ENCODE measurements around the gene TSTD2.

The TSTD2 gene

GRCh38 chr9:97632985-97633858 is at the start of gene TSTD2, which contains the start of gene NCBP1:
TSS of gene TSTD2 (minus strand) at chr9:97633368. CDS start at chr9:97627562, 5,806 bp downstream.
TSS of gene NCBP1 (plus strand) at chr9:97633821. CDS start at chr9:97633882, 61 bp downstream.
- peak; percentile 90 to 93 for ATAC-seq

- ATAC-seq: no peak
Measured at GRCh38 chr9:97682242-97682641, 49.1 kb upstream of the TSTD2 start.

GRCh38 chr9:97675655-97676054 is 42.5 kb upstream of the TSTD2 start:
- peak in 1 of 2 donors; percentile 49 for ATAC-seq

- ATAC-seq: no peak
Measured at GRCh38 chr9:97673922-97674321, 40.8 kb upstream of the TSTD2 start.

GRCh38 chr9:97672403-97672802 is 39.2 kb upstream of the TSTD2 start:
- ATAC-seq: no peak

- no peak for ATAC-seq
Measured at GRCh38 chr9:97670586-97670985, 37.4 kb upstream of the TSTD2 start.

GRCh38 chr9:97668485-97668884 is 35.3 kb upstream of the TSTD2 start:
- ATAC-seq: no peak

- no peak for ATAC-seq
Measured at GRCh38 chr9:97666907-97667686, 33.9 kb upstream of the TSTD2 start.

GRCh38 chr9:97665742-97666141 is 32.6 kb upstream of the TSTD2 start:
- peak; percentile 60 to 67 for ATAC-seq

GRCh38 chr9:97660847-97661246 is 27.7 kb upstream of the TSTD2 start:
- no peak for ATAC-seq

GRCh38 chr9:97660340-97660739 is 27.2 kb upstream of the TSTD2 start:
- ATAC-seq: no peak

GRCh38 chr9:97659771-97660170 is 26.6 kb upstream of the TSTD2 start:
- ATAC-seq: no peak

GRCh38 chr9:97658707-97659106 is 25.5 kb upstream of the TSTD2 start:
- no peak for ATAC-seq

- ATAC-seq: peak; percentile 77 to 84
Measured at GRCh38 chr9:97651646-97652045, 18.5 kb upstream of the TSTD2 start.

GRCh38 chr9:97647996-97648395 is 14.8 kb upstream of the TSTD2 start:
- no peak for ATAC-seq

GRCh38 chr9:97645720-97646119 is 12.6 kb upstream of the TSTD2 start:
- ATAC-seq: no peak

GRCh38 chr9:97640325-97640724 is 7.2 kb upstream of the TSTD2 start:
- ATAC-seq: no peak

- no peak for ATAC-seq
Measured at GRCh38 chr9:97638666-97639065, 5.5 kb upstream of the TSTD2 start.

GRCh38 chr9:97636903-97637302 is 3.7 kb upstream of the TSTD2 start:
- no peak for ATAC-seq

- ATAC-seq: no peak
Measured at GRCh38 chr9:97635026-97635425, 1.9 kb upstream of the TSTD2 start.

- no peak for ATAC-seq
Measured at GRCh38 chr9:97633859-97634490, 807 bp upstream of the TSTD2 start.

GRCh38 chr9:97632248-97632984 is 752 bp downstream of the TSTD2 start:
- no peak for ATAC-seq

- ATAC-seq: no peak
Measured at GRCh38 chr9:97630591-97630990, 2.6 kb downstream of the TSTD2 start.

All from activated CD4-positive, CD25-positive, alpha-beta regulatory T cell treated with anti-CD3 and anti-CD28 coated beads, Interleukin-2, amount 50 U/mL, for 24 hours (primary cell).